GM06990 (cell line): ENCODE data around the gene CAMK2B.

Source experiments
- DNase-seq: peaks from one replicate; pipeline ENCODE4 v3.0.0-alpha.2; 2011; ENCODE audit not compliant: insufficient read length; ENCODE audit errors: extremely low read depth
- H3K27me3 ChIP-seq: replicated peaks from 2 replicates; pipeline ENCODE4 v1.6.0; 2011; ENCODE audit warnings: low read length; ENCODE audit not compliant: control insufficient read depth, insufficient read depth
- H3K36me3 ChIP-seq: 2 replicates; pipeline ENCODE4 v1.5.1; 2011; ENCODE audit warnings: low read length; ENCODE audit not compliant: control insufficient read depth, insufficient read depth
- H3K4me3 ChIP-seq: replicated peaks from 2 replicates; pipeline ENCODE4 v1.5.1; 2011; ENCODE audit warnings: low read depth, mild to moderate bottlenecking, control low read depth, low read length
- CTCF ChIP-seq: IDR thresholded peaks from 2 replicates; pipeline ENCODE4 v1.5.1; 2011; ENCODE audit warnings: low read length, control low read depth, mild to moderate bottlenecking, inconsistent platforms; ENCODE audit not compliant: insufficient read depth, poor library complexity, severe bottlenecking

CAMK2B gene

GRCh38 chr7:44212581-44213184, 112.7 kb downstream of the CAMK2B start:
- H3K36me3 ChIP-seq, result peaks cover 30% of the 10 kb centered on the region
- no peak overlapping the region for H3K4me3 ChIP-seq
- TF ChIP-seq CTCF, result no peak
- no peak for DNase-seq
- H3K27me3 ChIP-seq, result no peaks in the 10 kb centered on the region

DNA sequence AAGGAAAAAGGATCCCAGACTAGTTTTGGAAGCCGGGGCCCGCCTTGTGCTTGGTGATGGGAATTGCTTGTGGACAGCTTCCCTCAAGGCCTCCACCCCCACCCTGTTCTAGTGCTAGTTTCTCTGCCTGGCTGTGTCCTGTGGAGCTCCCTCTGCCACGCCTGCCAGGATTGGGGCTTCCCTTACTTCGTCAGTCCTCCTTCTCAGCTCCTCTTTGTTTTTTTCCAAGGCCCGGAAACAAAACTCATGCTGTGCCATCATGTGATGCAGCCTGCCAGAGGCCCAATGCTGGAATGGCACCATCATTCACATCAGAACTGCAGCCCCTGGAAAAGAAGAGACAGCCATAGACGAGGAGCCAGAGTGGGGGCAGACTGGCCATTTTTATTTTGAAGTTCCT, 113.4 kb downstream of the CAMK2B start:
- peaks cover 35% of the 10 kb centered on the region for H3K36me3 ChIP-seq

DNA sequence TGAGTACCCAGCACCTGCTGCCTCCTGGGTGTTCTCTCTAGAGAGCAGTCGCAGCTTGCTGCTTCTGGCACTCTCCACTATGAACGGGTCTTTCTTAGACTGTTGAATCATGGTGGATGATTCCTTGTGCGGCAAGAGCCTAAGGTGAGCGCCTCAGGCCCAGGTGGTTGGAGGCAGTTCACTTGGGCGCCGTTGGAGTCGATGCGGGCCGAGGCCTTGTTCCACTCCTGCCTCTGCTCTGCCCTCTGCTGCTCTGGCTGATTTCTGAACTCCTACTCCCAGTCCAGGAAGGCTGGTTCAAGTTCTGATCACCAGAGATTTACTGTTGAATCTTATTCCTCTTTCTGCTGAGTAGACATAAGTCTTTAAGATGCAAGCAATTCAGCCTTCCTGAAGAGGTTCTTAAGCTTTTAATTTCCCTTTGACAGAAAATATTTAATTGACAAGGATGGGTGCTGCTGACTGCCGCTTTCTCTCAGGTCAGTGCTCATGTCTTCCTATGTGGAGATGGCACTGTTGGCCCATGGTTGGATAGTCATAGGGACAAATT, 114.2 kb downstream of the CAMK2B start:
- peaks cover 36% of the 10 kb centered on the region for H3K36me3 ChIP-seq
- H3K4me3 ChIP-seq, result no peak overlapping the region
- TF ChIP-seq CTCF, result no peak
- H3K27me3 ChIP-seq, result no peaks in the 10 kb centered on the region
- no peak for DNase-seq

More for the DNA sequence above, 113.4 kb downstream of the CAMK2B start:
- H3K4me3 ChIP-seq, result no peak overlapping the region
- DNase-seq, result no peak
- TF ChIP-seq CTCF, result no peak
- no peaks in the 10 kb centered on the region for H3K27me3 ChIP-seq

DNA sequence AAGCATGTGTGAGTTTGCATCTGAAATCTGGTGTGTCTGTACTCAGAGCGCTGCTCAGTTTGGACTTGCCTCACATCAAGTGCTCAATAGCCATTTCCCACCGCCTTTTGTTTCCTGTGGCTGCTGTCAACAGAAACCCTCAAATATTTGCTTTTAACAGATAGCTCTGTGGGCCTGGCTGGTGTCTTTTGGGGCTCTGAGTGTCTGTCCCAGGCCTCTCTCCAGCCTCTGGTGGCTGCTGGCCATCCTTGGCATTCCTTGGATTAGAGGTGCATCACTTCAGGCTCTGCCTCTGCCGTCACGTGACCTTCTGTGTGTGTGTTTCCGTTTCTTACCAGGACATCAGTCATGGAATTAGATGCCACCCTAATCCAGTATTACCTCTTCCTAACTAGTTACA, 115.3 kb downstream of the CAMK2B start:
- TF ChIP-seq CTCF, result no peak
- H3K4me3 ChIP-seq, result no peak overlapping the region
- peaks cover 40% of the 10 kb centered on the region for H3K36me3 ChIP-seq
- H3K27me3 ChIP-seq, result no peaks in the 10 kb centered on the region
- DNase-seq, result no peak

- no peak for TF ChIP-seq CTCF
- no peak for DNase-seq
- Histone ChIP-seq H3K27me3 (no peaks in the 10 kb centered on the region), H3K4me3 (no peak overlapping the region), H3K36me3 (peaks cover 38% of the 10 kb centered on the region)
Observed at GRCh38 chr7:44208085-44208484, 117.3 kb downstream of the CAMK2B start.
